HG03565 (cell line): ENCODE data around the gene SPDYE8.
"Not testable (repeated sequence)": the region's sequence is repeated elsewhere in the genome, so short reads cannot be mapped to it uniquely, and the experiment has no call there.

Experiments
- ATAC-seq: cut with Tn5 transposase; IDR thresholded peaks from one replicate; pipeline ENCODE4 v1.9.1; 2021; ENCODE audit warnings: mild to moderate bottlenecking, moderate library complexity; ENCODE audit not compliant: unreplicated experiment

SPDYE8 gene

GRCh38 chr7:73029666-73030065 lies at the start of gene SPDYE8:
SPDYE8 (minus strand) TSS chr7:73029766; CDS start chr7:73027966, 1,800 bp downstream.
- not testable (repeated sequence) for ATAC-seq

DNA sequence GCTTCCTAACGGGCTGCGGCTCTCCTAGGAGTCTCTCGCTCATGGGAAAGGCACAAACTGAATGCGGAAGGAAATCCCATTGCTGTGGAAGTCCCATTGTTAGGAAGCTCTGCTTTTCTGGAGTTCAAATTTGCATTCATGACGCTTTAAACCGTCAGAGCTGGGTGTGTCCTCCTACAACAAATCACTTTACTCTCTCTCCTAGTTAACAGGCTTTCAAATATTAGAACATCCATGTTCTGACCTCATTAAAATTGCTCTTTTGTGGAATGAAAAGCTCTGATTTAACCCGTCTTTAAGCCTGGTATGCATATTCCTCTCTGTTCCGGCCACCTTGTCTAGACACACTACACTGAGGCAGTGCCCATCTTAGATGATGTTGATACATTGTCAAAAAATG lies 28.2 kb upstream of the SPDYE8 start, which contains the start of gene SPDYE11:
TSS of gene SPDYE11 (minus strand) at position 101 of the 400 bp plus-strand sequence. CDS start 1,800 bp downstream, outside the sequence.
- ATAC-seq = not testable (repeated sequence)

- not testable (repeated sequence) for ATAC-seq
Measured at GRCh38 chr7:73006491-73006890, 23.1 kb downstream of the SPDYE8 start.

- ATAC-seq = peak; percentile 65
Measured at GRCh38 chr7:73005693-73006447, 23.7 kb downstream of the SPDYE8 start.

DNA sequence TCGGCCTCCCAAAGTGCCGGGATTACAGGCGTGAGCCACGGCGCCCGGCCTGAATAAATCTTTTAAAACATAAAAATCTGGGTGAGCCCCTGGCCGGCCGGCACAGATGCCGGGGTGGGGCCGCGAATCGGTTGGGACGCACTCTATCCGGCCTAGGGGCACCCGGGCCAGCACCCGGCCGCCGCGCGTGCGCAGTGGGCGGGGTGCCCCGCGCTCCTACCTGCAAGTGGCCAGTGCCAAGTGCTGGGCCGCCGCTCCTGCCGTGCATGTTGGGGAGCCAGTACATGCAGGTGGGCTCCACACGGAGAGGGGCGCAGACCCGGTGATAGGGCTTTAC lies 24.2 kb downstream of the SPDYE8 start:
- peak; percentile 71 for ATAC-seq

DNA sequence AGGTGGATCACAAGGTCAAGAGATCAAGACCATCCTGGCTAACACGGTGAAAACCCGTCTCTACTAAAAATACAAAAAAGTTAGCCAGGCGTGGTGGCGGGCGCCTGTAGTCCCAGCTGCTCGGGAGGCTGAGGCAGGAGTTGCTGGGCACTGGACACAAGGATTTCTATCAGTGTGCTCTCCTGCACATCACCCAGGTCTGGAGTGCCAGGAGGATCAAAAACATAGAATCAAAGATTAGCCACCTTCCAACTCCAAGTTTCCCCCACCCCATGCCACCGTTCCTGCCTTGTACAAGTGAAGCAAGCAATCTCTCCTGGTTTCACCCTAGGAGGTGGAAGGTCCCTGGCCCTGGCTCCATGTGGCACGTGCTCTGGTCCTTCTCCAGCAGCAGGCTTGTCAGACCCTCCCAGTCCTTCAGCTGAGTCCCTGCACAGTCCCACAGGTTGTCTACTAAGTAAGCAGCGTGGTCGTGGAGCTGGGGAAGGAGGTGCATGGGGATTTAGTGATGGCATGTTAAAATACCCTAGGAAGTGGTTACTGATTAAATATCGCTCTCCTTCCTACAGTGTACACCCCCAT lies 31.6 kb downstream of the SPDYE8 start:
- not testable (repeated sequence) for ATAC-seq

DNA sequence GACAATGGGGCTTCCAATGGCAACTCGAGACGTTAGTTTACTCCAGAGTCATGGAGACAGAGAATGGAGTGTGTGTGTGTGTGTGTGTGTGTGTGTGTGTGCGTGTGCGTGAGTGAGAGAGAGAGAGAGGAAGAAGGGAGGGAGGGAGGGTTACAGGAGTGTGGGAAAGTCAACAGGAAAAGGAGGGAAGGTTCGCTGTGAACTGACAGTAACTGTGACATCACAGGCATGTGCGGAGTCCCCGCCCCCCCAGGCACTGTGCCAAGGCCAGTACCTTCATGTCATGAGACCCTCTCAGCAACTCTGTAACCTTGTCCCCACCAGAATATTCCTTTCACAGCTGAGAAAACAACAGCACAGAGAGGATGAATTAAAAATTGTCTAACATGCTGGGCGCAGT lies 32.1 kb downstream of the SPDYE8 start:
- ATAC-seq = not testable (repeated sequence)

DNA sequence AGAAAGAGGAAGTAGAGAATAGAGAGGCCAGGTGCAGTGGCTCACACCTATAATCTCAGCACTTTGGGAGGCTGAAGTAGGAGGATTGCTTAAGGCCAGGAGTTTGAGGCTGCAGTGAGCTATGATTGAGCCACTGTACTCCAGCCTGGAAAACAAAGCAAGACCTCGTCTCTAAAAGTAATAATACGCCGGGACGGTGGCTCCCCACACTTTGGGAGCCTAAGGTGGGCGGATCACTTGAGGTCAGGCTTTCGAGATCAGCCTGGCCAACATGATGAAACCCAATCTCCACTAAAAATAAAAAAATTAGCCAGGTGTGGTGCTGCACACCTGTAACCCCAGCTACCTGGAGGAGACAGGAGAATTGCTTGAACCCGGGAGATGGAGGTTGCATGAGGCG lies 34.1 kb downstream of the SPDYE8 start:
- ATAC-seq = not testable (repeated sequence)

DNA sequence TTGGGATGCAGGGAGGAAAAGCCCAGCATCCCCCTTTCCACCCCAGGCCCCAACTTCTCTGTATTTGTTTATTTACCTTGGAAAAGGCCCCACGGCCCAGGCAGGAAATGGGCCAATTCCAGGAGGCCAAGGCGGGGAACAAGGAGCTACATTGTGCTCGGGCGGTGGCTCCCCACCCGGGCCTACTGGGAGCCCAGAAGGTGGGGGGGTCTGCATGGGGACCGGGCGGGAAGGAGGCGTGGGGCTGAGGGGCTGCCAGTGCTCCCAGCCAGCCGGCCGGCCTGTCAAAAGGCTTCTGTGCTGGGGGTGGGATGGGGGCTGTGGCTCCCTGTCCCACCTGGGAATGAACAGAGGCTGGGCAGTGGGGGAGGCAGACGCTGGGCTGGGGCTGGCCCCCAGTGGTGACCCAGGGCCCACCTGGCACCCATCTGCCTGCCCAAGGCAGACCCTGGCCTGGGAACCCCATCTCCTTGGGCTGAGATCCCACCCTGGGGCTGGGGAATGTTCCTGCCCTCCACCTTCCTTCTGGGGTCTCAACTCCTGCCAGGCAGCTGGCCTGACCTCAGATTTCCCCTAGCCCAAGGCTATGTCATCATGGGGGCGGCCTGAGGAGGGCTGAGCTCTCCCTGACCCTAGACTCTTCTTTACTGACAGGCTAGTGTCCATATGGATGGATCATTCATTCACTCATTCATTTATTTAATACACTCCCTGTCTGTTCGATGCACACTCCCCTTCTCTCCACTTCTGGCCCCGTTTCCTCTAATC lies 39.2 kb downstream of the SPDYE8 start:
- ATAC-seq = not testable (repeated sequence)

DNA sequence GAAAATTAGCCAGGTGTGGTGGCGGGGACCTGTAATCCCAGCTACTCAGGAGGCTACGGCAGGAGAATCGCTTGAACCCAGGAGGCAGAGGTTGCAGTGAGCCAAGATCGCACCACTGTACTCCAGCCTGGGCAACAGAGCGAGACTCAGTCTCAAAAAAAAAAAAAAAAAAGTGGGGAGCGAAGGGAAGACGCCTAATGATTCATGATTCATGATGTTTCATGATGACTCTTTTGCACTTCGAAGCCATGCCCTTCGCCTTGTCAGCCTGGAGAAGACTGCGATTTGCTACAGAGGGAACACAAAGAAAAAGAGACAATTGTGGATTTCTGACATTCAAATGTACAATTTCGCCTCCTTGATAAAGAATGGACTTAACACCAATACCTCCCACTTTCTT lies 47.5 kb downstream of the SPDYE8 start:
- ATAC-seq = not testable (repeated sequence)

- ATAC-seq = not testable (repeated sequence)
Measured at GRCh38 chr7:72980382-72980781, 49.2 kb downstream of the SPDYE8 start.

DNA sequence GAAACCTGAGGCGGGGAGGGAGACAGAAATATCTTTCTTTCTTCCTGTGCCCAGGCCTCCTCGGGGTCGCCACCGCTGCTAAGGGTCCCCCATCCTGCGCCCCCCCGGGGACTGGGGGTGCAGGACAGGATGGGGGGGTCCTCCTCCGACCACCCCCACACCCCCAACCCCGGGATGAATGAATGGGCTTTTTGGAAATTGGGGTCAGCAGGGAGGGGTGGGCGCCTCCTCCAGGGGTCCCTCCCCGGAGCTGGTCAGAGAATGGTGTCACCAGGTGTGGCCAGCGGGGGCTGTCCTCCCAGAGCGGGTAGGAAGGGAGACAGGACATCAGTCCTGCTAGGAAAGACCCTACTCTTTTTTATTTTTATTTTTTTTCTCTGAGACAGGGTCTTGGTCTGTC lies 53.1 kb downstream of the SPDYE8 start:
- ATAC-seq = not testable (repeated sequence)

- ATAC-seq = not testable (repeated sequence)
Measured at GRCh38 chr7:72975656-72976286, 53.8 kb downstream of the SPDYE8 start.

GRCh38 chr7:72974781-72975180 lies 54.8 kb downstream of the SPDYE8 start:
- not testable (repeated sequence) for ATAC-seq

GRCh38 chr7:72971505-72971904 lies 58.1 kb downstream of the SPDYE8 start:
- not testable (repeated sequence) for ATAC-seq
